Measurements from ENCODE around the gene PTPRU. TPM values are rescaled to one million over a fixed set of nuclear protein-coding genes. Genes with fewer than 3 reads are reported as not detected.
"Not testable (repeated sequence)": the region's sequence is repeated elsewhere in the genome, so short reads cannot be mapped to it uniquely, and the experiment has no call there.

The PTPRU gene
- total RNA-seq, 1 donor from 2014 or later: 15.3 TPM

DNA sequence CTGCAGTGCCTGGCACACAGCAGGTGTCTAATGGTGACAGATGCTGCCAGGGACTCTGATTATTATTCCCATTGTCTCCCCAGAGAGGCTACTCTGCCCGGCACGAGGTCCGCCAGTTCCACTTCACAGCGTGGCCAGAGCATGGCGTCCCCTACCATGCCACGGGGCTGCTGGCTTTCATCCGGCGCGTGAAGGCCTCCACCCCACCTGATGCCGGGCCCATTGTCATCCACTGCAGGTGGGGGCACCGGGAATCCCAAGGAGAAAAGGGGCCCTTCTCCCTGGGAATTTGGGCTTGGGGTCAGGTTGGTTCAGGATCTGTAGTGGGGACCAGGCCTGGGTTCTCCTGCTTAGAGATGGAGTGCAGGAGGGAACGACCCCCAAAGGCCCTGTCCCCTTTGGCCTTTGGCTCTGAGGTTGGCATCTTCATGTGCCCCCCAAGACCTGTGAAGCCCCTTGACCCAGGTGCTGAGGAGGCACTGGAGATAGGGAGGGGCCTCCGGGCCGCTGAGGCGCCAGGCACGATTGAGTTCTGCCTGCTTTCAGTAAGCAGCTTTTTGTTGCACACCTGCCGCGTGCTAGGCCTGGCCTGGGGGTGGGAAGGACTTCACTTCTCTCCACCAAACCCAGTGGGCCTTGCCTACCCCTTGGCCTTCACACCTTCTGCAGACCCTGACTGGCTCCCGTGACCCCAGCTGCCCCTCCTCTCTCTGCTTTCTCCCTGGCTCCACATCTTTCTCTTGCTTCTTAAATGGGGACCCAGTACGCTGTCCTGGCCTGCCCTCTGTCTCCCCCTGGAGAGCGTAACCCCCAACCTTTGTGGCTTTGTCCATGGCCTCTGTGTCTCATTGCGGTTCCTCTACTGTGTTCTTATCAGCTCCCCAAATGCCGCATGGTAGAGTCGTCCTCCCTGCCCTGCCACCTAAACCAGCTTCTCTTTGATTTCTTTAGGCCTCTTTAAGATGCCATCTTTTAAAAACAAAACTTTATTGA, 76.4 kb downstream of the PTPRU start:
- intact Hi-C loops (cut with micrococcal nuclease): no loop called here
- DNase-seq: no peak
- peaks cover 17% of the 10 kb centered on the region for H3K36me3 ChIP-seq
- no peaks in the 10 kb centered on the region for H3K27me3 ChIP-seq (ENCODE audit: low read depth)
- TF ChIP-seq, protein P1, sequence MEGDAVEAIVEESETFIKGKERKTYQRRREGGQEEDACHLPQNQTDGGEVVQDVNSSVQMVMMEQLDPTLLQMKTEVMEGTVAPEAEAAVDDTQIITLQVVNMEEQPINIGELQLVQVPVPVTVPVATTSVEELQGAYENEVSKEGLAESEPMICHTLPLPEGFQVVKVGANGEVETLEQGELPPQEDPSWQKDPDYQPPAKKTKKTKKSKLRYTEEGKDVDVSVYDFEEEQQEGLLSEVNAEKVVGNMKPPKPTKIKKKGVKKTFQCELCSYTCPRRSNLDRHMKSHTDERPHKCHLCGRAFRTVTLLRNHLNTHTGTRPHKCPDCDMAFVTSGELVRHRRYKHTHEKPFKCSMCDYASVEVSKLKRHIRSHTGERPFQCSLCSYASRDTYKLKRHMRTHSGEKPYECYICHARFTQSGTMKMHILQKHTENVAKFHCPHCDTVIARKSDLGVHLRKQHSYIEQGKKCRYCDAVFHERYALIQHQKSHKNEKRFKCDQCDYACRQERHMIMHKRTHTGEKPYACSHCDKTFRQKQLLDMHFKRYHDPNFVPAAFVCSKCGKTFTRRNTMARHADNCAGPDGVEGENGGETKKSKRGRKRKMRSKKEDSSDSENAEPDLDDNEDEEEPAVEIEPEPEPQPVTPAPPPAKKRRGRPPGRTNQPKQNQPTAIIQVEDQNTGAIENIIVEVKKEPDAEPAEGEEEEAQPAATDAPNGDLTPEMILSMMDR (IDR thresholded peaks at IDR 0.05; ENCODE audit: borderline replicate concordance): no peak
- no peaks in the 10 kb centered on the region for H3K9me3 ChIP-seq (replicated peaks)
- H3K27ac ChIP-seq (replicated peaks): no peak overlapping the region
- no peaks in the 10 kb centered on the region for H3K4me1 ChIP-seq
- no peak overlapping the region for H3K4me3 ChIP-seq

DNA sequence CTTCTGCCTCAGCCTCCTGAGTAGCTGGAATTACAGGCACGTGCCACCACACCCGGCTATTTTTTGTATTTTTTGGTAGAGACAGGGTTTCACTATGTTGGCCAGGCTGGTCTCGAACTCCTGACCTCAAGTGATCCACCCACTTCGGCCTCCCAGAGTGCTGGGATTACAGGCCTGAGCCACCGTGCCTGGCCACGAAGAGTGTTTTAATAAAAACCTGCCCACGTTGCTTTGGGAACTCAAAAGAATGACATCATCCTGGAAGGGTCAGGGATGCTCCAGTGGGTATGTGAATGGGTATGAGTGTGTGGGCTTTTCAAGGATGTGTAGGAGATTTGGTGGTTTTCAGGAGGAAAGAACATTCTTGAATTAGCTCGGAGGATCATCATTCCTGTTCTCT, 78.4 kb downstream of the PTPRU start:
- peaks cover 18% of the 10 kb centered on the region for H3K36me3 ChIP-seq
- DNase-seq; H3K4me1 ChIP-seq; H3K27me3 ChIP-seq (ENCODE audit: low read depth); H3K4me3 ChIP-seq; H3K9me3 ChIP-seq (replicated peaks); H3K27ac ChIP-seq (replicated peaks); intact Hi-C loops (cut with micrococcal nuclease): not testable (repeated sequence)

DNA sequence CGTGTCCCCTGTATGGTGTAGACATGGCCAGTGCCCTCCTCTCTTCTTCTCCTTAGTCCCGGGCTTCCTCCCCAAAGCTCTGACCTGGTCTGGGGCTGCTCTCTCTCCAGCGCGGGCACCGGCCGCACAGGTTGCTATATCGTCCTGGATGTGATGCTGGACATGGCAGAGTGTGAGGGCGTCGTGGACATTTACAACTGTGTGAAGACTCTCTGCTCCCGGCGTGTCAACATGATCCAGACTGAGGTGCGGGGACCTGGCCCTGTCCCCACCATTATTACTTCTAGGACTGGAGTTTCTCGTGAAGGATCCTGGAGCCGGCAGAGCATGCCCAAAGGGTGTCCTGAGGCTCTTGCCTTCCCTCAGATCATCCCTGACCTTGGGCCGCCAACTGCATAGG, 78.9 kb downstream of the PTPRU start:
- no peaks in the 10 kb centered on the region for H3K27me3 ChIP-seq (ENCODE audit: low read depth)
- intact Hi-C loops (cut with micrococcal nuclease): no loop called here
- H3K9me3 ChIP-seq (replicated peaks): no peaks in the 10 kb centered on the region
- no peak overlapping the region for H3K4me3 ChIP-seq
- TF ChIP-seq, protein P1 (IDR thresholded peaks at IDR 0.05; ENCODE audit: borderline replicate concordance): no peak
- H3K36me3 ChIP-seq: peaks cover 18% of the 10 kb centered on the region
- H3K27ac ChIP-seq (replicated peaks): no peak overlapping the region
- no peaks in the 10 kb centered on the region for H3K4me1 ChIP-seq
- DNase-seq: no peak

DNA sequence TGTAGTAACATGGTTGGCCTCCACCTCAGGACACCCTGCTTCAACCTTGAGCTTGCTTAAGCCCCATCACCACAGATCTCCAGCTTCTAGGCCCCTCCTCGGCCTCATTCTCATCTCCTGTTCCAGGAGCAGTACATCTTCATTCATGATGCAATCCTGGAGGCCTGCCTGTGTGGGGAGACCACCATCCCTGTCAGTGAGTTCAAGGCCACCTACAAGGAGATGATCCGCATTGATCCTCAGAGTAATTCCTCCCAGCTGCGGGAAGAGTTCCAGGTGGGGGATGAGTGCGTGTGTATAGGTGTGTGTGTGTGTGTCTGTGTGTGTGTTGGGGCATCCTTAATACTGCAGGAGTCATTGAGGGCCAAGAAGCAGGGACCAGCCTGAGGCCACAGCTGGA, 79.6 kb downstream of the PTPRU start:
- peaks cover 18% of the 10 kb centered on the region for H3K36me3 ChIP-seq
- H3K4me1 ChIP-seq: no peaks in the 10 kb centered on the region
- TF ChIP-seq, protein P1 (IDR thresholded peaks at IDR 0.05; ENCODE audit: borderline replicate concordance): no peak
- no peak for DNase-seq
- no peak overlapping the region for H3K27ac ChIP-seq (replicated peaks)
- H3K27me3 ChIP-seq (ENCODE audit: low read depth): no peaks in the 10 kb centered on the region
- no peak overlapping the region for H3K4me3 ChIP-seq
- no peaks in the 10 kb centered on the region for H3K9me3 ChIP-seq (replicated peaks)
- intact Hi-C loops (cut with micrococcal nuclease): no loop called here

DNA sequence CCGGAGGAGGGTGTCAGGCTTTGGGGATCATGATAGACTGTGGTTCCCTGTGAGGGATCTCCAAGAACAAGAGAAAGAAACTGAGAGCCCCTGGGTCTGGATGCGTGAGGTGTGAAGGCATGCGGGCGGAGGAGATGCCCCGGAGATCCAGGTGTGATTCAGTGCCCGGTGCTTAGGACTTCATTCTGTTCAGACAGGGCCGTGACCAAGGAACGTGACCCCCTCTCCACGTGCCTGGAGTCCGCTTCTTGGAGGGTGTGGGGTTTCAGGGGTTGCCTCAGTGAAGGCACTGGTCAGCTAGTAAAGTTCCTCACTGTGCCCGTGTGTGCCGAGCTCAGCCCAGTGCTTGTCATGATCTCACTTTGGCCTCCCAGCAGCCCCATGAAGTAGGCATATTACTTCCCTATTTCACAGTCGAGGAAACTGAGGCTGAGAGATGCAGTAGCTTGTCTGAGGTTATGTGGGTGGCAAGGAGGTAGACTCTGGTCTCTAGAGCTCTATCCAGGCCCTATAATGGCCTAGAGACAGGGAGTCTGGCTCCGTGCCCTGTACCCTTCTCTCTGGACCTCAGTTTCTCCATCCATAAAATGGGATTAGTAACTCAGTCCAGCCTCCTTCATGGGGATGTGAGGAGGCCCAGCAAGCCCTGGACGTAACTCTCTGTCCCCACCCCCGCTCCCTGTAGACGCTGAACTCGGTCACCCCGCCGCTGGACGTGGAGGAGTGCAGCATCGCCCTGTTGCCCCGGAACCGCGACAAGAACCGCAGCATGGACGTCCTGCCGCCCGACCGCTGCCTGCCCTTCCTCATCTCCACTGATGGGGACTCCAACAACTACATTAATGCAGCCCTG, 81.0 kb downstream of the PTPRU start:
- Histone ChIP-seq H3K4me1 (no peaks in the 10 kb centered on the region), H3K27ac (replicated peaks) (no peak overlapping the region), H3K4me3 (no peak overlapping the region), H3K36me3 (peaks cover 21% of the 10 kb centered on the region), H3K27me3 (ENCODE audit: low read depth) (no peaks in the 10 kb centered on the region), H3K9me3 (replicated peaks) (no peaks in the 10 kb centered on the region)
- TF ChIP-seq, protein P1 (IDR thresholded peaks at IDR 0.05; ENCODE audit: borderline replicate concordance): no peak
- intact Hi-C loops (cut with micrococcal nuclease): no loop called here
- no peak for DNase-seq
